Activated CD4-positive, alpha-beta T cell treated with anti-CD3 and anti-CD28 coated beads, Interleukin-2, amount 50 U/mL, for 1 hour (primary cell): ENCODE results near the gene SLC9C1.

Experiments used
- DNase-seq: peaks from one replicate; pipeline ENCODE4 v3.0.0-alpha.2; 2020

The SLC9C1 gene

GRCh38 chr3:112129925-112130637, 163.9 kb downstream of the SLC9C1 start:
- no peak for DNase-seq

GRCh38 chr3:112128843-112129727, 164.9 kb downstream of the SLC9C1 start:
- peak; percentile 51 for DNase-seq

GRCh38 chr3:112127522-112128494, 166.2 kb downstream of the SLC9C1 start:
- no peak for DNase-seq

- DNase-seq: no peak
These were observed 167.5 kb downstream of the SLC9C1 start for GRCh38 chr3:112126511-112126911.

GRCh38 chr3:112124907-112125607, 169.0 kb downstream of the SLC9C1 start:
- DNase-seq: no peak

- DNase-seq: no peak
These were observed 170.5 kb downstream of the SLC9C1 start for GRCh38 chr3:112123548-112123947.

- no peak for DNase-seq
These were observed 171.1 kb downstream of the SLC9C1 start for GRCh38 chr3:112122870-112123269.

- DNase-seq: no peak
These were observed 172.2 kb downstream of the SLC9C1 start for GRCh38 chr3:112121577-112122547.

GRCh38 chr3:112119962-112120836, 173.8 kb downstream of the SLC9C1 start:
- no peak for DNase-seq

- DNase-seq: no peak
These were observed 176.0 kb downstream of the SLC9C1 start for GRCh38 chr3:112117841-112118571.

GRCh38 chr3:112117415-112117814, 176.6 kb downstream of the SLC9C1 start:
- no peak for DNase-seq

- DNase-seq: no peak
These were observed 177.2 kb downstream of the SLC9C1 start for GRCh38 chr3:112116748-112117186.

- DNase-seq: no peak
These were observed 178.1 kb downstream of the SLC9C1 start for GRCh38 chr3:112115806-112116383.

GRCh38 chr3:112115161-112115739, 178.8 kb downstream of the SLC9C1 start:
- DNase-seq: no peak

- DNase-seq: no peak
These were observed 179.3 kb downstream of the SLC9C1 start for GRCh38 chr3:112114576-112115160.

GRCh38 chr3:112111785-112112402, 182.1 kb downstream of the SLC9C1 start:
- peak; percentile 58 for DNase-seq

- no peak for DNase-seq
These were observed 184.7 kb downstream of the SLC9C1 start for GRCh38 chr3:112109322-112109721.
